ENCODE measurements around the gene VPS26A. TPM values are rescaled to one million over a fixed set of nuclear protein-coding genes. Genes with fewer than 3 reads are reported as not detected.
"Not testable (repeated sequence)": the region's sequence is repeated elsewhere in the genome, so short reads cannot be mapped to it uniquely, and the experiment has no call there.

VPS26A gene
- total and polyA plus RNA-seq, 2 donors (not counting 1 experiment from before 2014, with no cell fraction given), result 44.1 to 57.1 TPM

GRCh38 chr10:69160809-69161241, 36.8 kb downstream of the VPS26A start:
- Histone ChIP-seq H2AFZ (ENCODE audit: low read length) (no peak overlapping the region), H3K4me3 (replicated peaks in 1 of 4; ENCODE audit: control extremely low read depth in 1 of 4, insufficient read depth in 1 of 4, low read depth in 3 of 4, low read length in 4 of 4) (no peak overlapping the region), H4K20me1 (ENCODE audit: control insufficient read depth, extremely low read depth, insufficient read depth, low read length) (no peaks in the 10 kb centered on the region), H3K27me3 (ENCODE audit: control insufficient read depth, insufficient read depth, low read length) (no peaks in the 10 kb centered on the region), H3K4me2 (ENCODE audit: extremely low read depth, insufficient read depth, low read length) (no peak overlapping the region), H3K9ac (ENCODE audit: insufficient read depth, low read length) (no peak overlapping the region), H3K9me3 (ENCODE audit: control insufficient read depth, insufficient read depth, low read depth, low read length) (no peaks in the 10 kb centered on the region), H3K27ac (ENCODE audit: insufficient read depth, low read length) (no peak overlapping the region), H3K79me2 (ENCODE audit: control insufficient read depth, insufficient read depth, low read length) (no peaks in the 10 kb centered on the region), H3K4me1 (ENCODE audit: control insufficient read depth, extremely low read depth, insufficient read depth, low read length) (no peaks in the 10 kb centered on the region), H3K36me3 (ENCODE audit: control insufficient read depth, insufficient read depth, low read length) (no peaks in the 10 kb centered on the region)
- DNase-seq (ENCODE audit: low read depth in 2 of 2), result peak in 1 of 2 donors; percentile 39
- TF ChIP-seq CTCF (conservative IDR thresholded peaks at IDR 0.05 in 1 of 2, IDR thresholded peaks at IDR 0.05 in 1 of 2; ENCODE audit: low read depth in 1 of 2, low read length in 2 of 2), result no peak
- TF ChIP-seq EZH2 (IDR thresholded peaks at IDR 0.05; ENCODE audit: low read length, missing control alignments), result no peak

- Histone ChIP-seq H3K79me2 (ENCODE audit: control insufficient read depth, insufficient read depth, low read length) (no peaks in the 10 kb centered on the region), H3K4me3 (replicated peaks in 1 of 4; ENCODE audit: control extremely low read depth in 1 of 4, insufficient read depth in 1 of 4, low read depth in 3 of 4, low read length in 4 of 4) (no peak overlapping the region), H3K9ac (ENCODE audit: insufficient read depth, low read length) (no peak overlapping the region), H3K4me1 (ENCODE audit: control insufficient read depth, extremely low read depth, insufficient read depth, low read length) (no peaks in the 10 kb centered on the region), H2AFZ (ENCODE audit: low read length) (no peak overlapping the region), H3K27me3 (ENCODE audit: control insufficient read depth, insufficient read depth, low read length) (no peaks in the 10 kb centered on the region), H3K27ac (ENCODE audit: insufficient read depth, low read length) (no peak overlapping the region), H3K9me3 (ENCODE audit: control insufficient read depth, insufficient read depth, low read depth, low read length) (no peaks in the 10 kb centered on the region), H3K4me2 (ENCODE audit: extremely low read depth, insufficient read depth, low read length) (no peak overlapping the region), H4K20me1 (ENCODE audit: control insufficient read depth, extremely low read depth, insufficient read depth, low read length) (no peaks in the 10 kb centered on the region), H3K36me3 (ENCODE audit: control insufficient read depth, insufficient read depth, low read length) (no peaks in the 10 kb centered on the region)
- TF ChIP-seq EZH2 (IDR thresholded peaks at IDR 0.05; ENCODE audit: low read length, missing control alignments), result no peak
- no peak for TF ChIP-seq CTCF (conservative IDR thresholded peaks at IDR 0.05 in 1 of 2, IDR thresholded peaks at IDR 0.05 in 1 of 2; ENCODE audit: low read depth in 1 of 2, low read length in 2 of 2)
- no peak for DNase-seq (ENCODE audit: low read depth in 2 of 2)
Measured at GRCh38 chr10:69168493-69168892, 44.5 kb downstream of the VPS26A start.

GRCh38 chr10:69172241-69172982, 48.4 kb downstream of the VPS26A start:
- H3K27ac ChIP-seq (ENCODE audit: insufficient read depth, low read length), result no peak overlapping the region
- H3K27me3 ChIP-seq (ENCODE audit: control insufficient read depth, insufficient read depth, low read length), result no peaks in the 10 kb centered on the region
- H2AFZ ChIP-seq (ENCODE audit: low read length), result no peak overlapping the region
- DNase-seq (ENCODE audit: low read depth in 2 of 2), result no peak
- H3K9ac ChIP-seq (ENCODE audit: insufficient read depth, low read length), result no peak overlapping the region
- no peaks in the 10 kb centered on the region for H3K79me2 ChIP-seq (ENCODE audit: control insufficient read depth, insufficient read depth, low read length)
- no peaks in the 10 kb centered on the region for H3K36me3 ChIP-seq (ENCODE audit: control insufficient read depth, insufficient read depth, low read length)
- no peak overlapping the region for H3K4me3 ChIP-seq (replicated peaks in 1 of 4; ENCODE audit: control extremely low read depth in 1 of 4, insufficient read depth in 1 of 4, low read depth in 3 of 4, low read length in 4 of 4)
- no peak overlapping the region for H3K4me2 ChIP-seq (ENCODE audit: extremely low read depth, insufficient read depth, low read length)
- no peaks in the 10 kb centered on the region for H3K9me3 ChIP-seq (ENCODE audit: control insufficient read depth, insufficient read depth, low read depth, low read length)
- no peaks in the 10 kb centered on the region for H4K20me1 ChIP-seq (ENCODE audit: control insufficient read depth, extremely low read depth, insufficient read depth, low read length)
- no peaks in the 10 kb centered on the region for H3K4me1 ChIP-seq (ENCODE audit: control insufficient read depth, extremely low read depth, insufficient read depth, low read length)
- TF ChIP-seq CTCF (conservative IDR thresholded peaks at IDR 0.05 in 1 of 2, IDR thresholded peaks at IDR 0.05 in 1 of 2; ENCODE audit: low read depth in 1 of 2, low read length in 2 of 2), result no peak

GRCh38 chr10:69175326-69175725, 51.3 kb downstream of the VPS26A start:
- H3K27me3 ChIP-seq (ENCODE audit: control insufficient read depth, insufficient read depth, low read length); H3K27ac ChIP-seq (ENCODE audit: insufficient read depth, low read length); H4K20me1 ChIP-seq (ENCODE audit: control insufficient read depth, extremely low read depth, insufficient read depth, low read length); H3K4me3 ChIP-seq (replicated peaks in 1 of 4; ENCODE audit: control extremely low read depth in 1 of 4, insufficient read depth in 1 of 4, low read depth in 3 of 4, low read length in 4 of 4); H3K36me3 ChIP-seq (ENCODE audit: control insufficient read depth, insufficient read depth, low read length); H2AFZ ChIP-seq (ENCODE audit: low read length); H3K9ac ChIP-seq (ENCODE audit: insufficient read depth, low read length); H3K4me1 ChIP-seq (ENCODE audit: control insufficient read depth, extremely low read depth, insufficient read depth, low read length); H3K9me3 ChIP-seq (ENCODE audit: control insufficient read depth, insufficient read depth, low read depth, low read length); DNase-seq (ENCODE audit: low read depth in 2 of 2); H3K79me2 ChIP-seq (ENCODE audit: control insufficient read depth, insufficient read depth, low read length); H3K4me2 ChIP-seq (ENCODE audit: extremely low read depth, insufficient read depth, low read length): not testable (repeated sequence)

Data from fibroblast of lung (primary cell).